ENCODE data around the gene LRCH1. TPM values are rescaled to one million over a fixed set of nuclear protein-coding genes. Genes with fewer than 3 reads are reported as not detected.

LRCH1 gene
- total and polyA plus RNA-seq, 2 experiments from 2014 or later = 3.9 to 9.2 TPM

DNA sequence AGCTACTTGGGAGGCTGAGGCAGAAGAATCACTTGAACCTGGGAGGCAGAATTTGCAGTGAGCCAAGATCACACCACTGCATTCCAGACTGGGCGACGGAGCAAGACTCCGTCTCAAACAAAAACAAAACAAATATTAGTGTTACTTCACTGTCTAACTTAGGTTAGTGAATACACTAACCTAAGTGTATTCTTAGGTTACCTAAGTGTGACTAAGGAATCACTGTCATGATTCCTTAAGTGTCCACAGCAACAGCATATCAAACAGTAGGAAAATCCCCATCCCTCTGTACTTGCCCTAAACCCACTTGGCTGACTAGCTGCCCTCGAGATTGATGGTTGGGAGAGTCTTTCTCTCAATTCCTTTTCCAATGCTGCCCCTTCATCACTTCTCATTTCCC, 11.8 kb upstream of the LRCH1 start:
- H3F3A ChIP-seq (replicated peaks; ENCODE audit: low read depth) = no peaks in the 10 kb centered on the region
- ATAC-seq (no peak), DNase-seq (ENCODE audit: low spot score) (no peak)
- H3K4me1 ChIP-seq (ENCODE audit: insufficient read depth) = no peaks in the 10 kb centered on the region
- Mint-ChIP-seq H3K27ac (no peak overlapping the region), H3K4me3 (no peak overlapping the region), H3K36me3 (ENCODE audit: low read depth) (no peaks in the 10 kb centered on the region), H3K27me3 (ENCODE audit: insufficient read depth, low read depth, poor library complexity) (peaks cover 2% of the 10 kb centered on the region), H3K9me3 (no peaks in the 10 kb centered on the region), H3K4me1 (no peaks in the 10 kb centered on the region; the same call in 2 of the 3 replicates)
- H2AFZ ChIP-seq = no peak overlapping the region
- no peaks in the 10 kb centered on the region for H3K9me2 ChIP-seq (ENCODE audit: insufficient read depth)
- no peak overlapping the region for H3K4me3 ChIP-seq
- H3K79me2 ChIP-seq (replicated peaks; ENCODE audit: insufficient read depth) = no peaks in the 10 kb centered on the region
- no peaks in the 10 kb centered on the region for H3K27me3 ChIP-seq (ENCODE audit: insufficient read depth)
- H4K20me1 ChIP-seq (replicated peaks; ENCODE audit: insufficient read depth) = no peaks in the 10 kb centered on the region
- H3K36me3 ChIP-seq (ENCODE audit: insufficient read depth) = no peaks in the 10 kb centered on the region
- no peak for TF ChIP-seq JUNB (IDR thresholded peaks at IDR 0.05; ENCODE audit: unreplicated experiment)
- no peak for TF ChIP-seq EZH2 (IDR thresholded peaks at IDR 0.05; ENCODE audit: low read depth, unreplicated experiment)
- H3K27ac ChIP-seq (ENCODE audit: low read depth) = no peak overlapping the region
- H3K4me2 ChIP-seq = no peak overlapping the region

DNA sequence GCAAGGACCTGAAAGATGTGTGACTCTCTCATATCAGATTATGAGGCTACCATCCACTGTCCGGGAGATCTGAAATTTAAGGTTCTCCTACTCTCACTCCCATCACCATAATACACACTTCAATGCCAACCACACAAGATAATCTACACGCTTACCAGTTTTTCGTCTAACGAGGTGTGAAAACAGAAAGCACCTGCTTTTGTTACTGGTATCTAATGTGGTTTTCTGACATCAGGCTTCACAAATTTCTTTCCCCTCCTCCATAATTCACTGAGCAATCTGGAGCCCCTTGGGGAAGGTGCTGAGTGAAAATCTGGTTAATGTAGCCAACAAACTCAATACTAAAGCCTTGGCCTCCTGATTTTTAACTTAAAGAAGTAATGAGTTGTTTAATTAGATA, 10.1 kb upstream of the LRCH1 start:
- Histone ChIP-seq H3K36me3 (ENCODE audit: insufficient read depth) (no peaks in the 10 kb centered on the region), H3K27ac (ENCODE audit: low read depth) (no peak overlapping the region), H4K20me1 (replicated peaks; ENCODE audit: insufficient read depth) (no peaks in the 10 kb centered on the region), H3F3A (replicated peaks; ENCODE audit: low read depth) (no peaks in the 10 kb centered on the region), H3K4me3 (no peak overlapping the region), H2AFZ (no peak overlapping the region), H3K4me1 (ENCODE audit: insufficient read depth) (no peaks in the 10 kb centered on the region), H3K27me3 (ENCODE audit: insufficient read depth) (no peaks in the 10 kb centered on the region), H3K79me2 (replicated peaks; ENCODE audit: insufficient read depth) (no peaks in the 10 kb centered on the region), H3K4me2 (no peak overlapping the region), H3K9me2 (ENCODE audit: insufficient read depth) (no peaks in the 10 kb centered on the region)
- no peaks in the 10 kb centered on the region for H3K4me1 Mint-ChIP-seq
- no peaks in the 10 kb centered on the region for H3K36me3 Mint-ChIP-seq (ENCODE audit: low read depth)
- ATAC-seq (no peak), DNase-seq (ENCODE audit: low spot score) (no peak)
- H3K27me3 Mint-ChIP-seq (ENCODE audit: insufficient read depth, low read depth, poor library complexity) = no peaks in the 10 kb centered on the region
- H3K27ac Mint-ChIP-seq = no peak overlapping the region
- no peak overlapping the region for H3K4me3 Mint-ChIP-seq
- TF ChIP-seq ZNF331 (CRISPR knock-in tag; IDR thresholded peaks at IDR 0.05; ENCODE audit: low read depth) (no peak), ZNF462 (CRISPR knock-in tag; IDR thresholded peaks at IDR 0.05) (no peak), EZH2 (IDR thresholded peaks at IDR 0.05; ENCODE audit: low read depth, unreplicated experiment) (no peak), NANOG (IDR thresholded peaks at IDR 0.05; ENCODE audit: borderline replicate concordance) (no peak), STAT1 (IDR thresholded peaks at IDR 0.05; ENCODE audit: unreplicated experiment) (no peak), EZH2phosphoT487 (IDR thresholded peaks at IDR 0.05; ENCODE audit: unreplicated experiment) (no peak)
- TF ChIP-seq, protein P1, sequence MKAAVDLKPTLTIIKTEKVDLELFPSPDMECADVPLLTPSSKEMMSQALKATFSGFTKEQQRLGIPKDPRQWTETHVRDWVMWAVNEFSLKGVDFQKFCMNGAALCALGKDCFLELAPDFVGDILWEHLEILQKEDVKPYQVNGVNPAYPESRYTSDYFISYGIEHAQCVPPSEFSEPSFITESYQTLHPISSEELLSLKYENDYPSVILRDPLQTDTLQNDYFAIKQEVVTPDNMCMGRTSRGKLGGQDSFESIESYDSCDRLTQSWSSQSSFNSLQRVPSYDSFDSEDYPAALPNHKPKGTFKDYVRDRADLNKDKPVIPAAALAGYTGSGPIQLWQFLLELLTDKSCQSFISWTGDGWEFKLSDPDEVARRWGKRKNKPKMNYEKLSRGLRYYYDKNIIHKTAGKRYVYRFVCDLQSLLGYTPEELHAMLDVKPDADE (IDR thresholded peaks at IDR 0.05) = no peak
- TF ChIP-seq, protein P2, sequence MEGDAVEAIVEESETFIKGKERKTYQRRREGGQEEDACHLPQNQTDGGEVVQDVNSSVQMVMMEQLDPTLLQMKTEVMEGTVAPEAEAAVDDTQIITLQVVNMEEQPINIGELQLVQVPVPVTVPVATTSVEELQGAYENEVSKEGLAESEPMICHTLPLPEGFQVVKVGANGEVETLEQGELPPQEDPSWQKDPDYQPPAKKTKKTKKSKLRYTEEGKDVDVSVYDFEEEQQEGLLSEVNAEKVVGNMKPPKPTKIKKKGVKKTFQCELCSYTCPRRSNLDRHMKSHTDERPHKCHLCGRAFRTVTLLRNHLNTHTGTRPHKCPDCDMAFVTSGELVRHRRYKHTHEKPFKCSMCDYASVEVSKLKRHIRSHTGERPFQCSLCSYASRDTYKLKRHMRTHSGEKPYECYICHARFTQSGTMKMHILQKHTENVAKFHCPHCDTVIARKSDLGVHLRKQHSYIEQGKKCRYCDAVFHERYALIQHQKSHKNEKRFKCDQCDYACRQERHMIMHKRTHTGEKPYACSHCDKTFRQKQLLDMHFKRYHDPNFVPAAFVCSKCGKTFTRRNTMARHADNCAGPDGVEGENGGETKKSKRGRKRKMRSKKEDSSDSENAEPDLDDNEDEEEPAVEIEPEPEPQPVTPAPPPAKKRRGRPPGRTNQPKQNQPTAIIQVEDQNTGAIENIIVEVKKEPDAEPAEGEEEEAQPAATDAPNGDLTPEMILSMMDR (conservative IDR thresholded peaks at IDR 0.05; ENCODE audit: low read depth in 2 of 2) = no peak
- no peaks in the 10 kb centered on the region for H3K9me3 Mint-ChIP-seq
